HEK293 (cell line): ENCODE measurements around the gene CYP2A6.

Experiments
- BCL11B ChIP-seq: fragments of 450-650 bp; formaldehyde crosslinking; IDR thresholded peaks from 2 replicates; pipeline ENCODE4 v1.5.1; 2016; ENCODE audit warnings: low read depth, missing biosample characterization, missing genetic modification characterization
- GFI1B ChIP-seq: fragments of 450-650 bp; formaldehyde crosslinking; IDR thresholded peaks from 2 replicates; pipeline ENCODE4 v1.5.1; 2016; ENCODE audit warnings: missing biosample characterization, missing genetic modification characterization
- HOXD13 ChIP-seq: sonication (generic); formaldehyde crosslinking; IDR thresholded peaks from 2 replicates; pipeline ENCODE4 v1.8.0; 2022; ENCODE audit warnings: missing genetic modification reagents, borderline replicate concordance
- IKZF3 ChIP-seq: fragments of 450-650 bp; IDR thresholded peaks from 2 replicates; pipeline ENCODE4 v1.5.0; 2018; ENCODE audit warnings: missing biosample characterization, mild to moderate bottlenecking, missing genetic modification characterization, moderate library complexity
- INSM2 ChIP-seq: fragments of 450-650 bp; formaldehyde crosslinking; IDR thresholded peaks from 2 replicates; pipeline ENCODE4 v1.5.1; 2016; ENCODE audit warnings: missing biosample characterization, missing genetic modification characterization
- SALL2 ChIP-seq: fragments of 450-650 bp; formaldehyde crosslinking; IDR thresholded peaks from 2 replicates; pipeline ENCODE4 v1.5.0; 2017; ENCODE audit warnings: missing biosample characterization, mild to moderate bottlenecking, missing genetic modification characterization, borderline replicate concordance
- SP2 ChIP-seq: fragments of 450-650 bp; formaldehyde crosslinking; IDR thresholded peaks from 2 replicates; pipeline ENCODE4 v1.5.1; 2016; ENCODE audit warnings: missing biosample characterization, missing genetic modification characterization
- SP3 ChIP-seq: fragments of 450-650 bp; formaldehyde crosslinking; IDR thresholded peaks from 2 replicates; pipeline ENCODE4 v1.5.1; 2016; ENCODE audit warnings: missing biosample characterization, missing genetic modification characterization
- SP7 ChIP-seq: fragments of 450-650 bp; formaldehyde crosslinking; IDR thresholded peaks from 2 replicates; pipeline ENCODE4 v1.5.1; 2016; ENCODE audit warnings: missing biosample characterization, missing genetic modification characterization
- ZBTB17 ChIP-seq: fragments of 450-650 bp; formaldehyde crosslinking; IDR thresholded peaks from 2 replicates; pipeline ENCODE4 v1.5.1; 2016; ENCODE audit warnings: missing biosample characterization, missing genetic modification characterization
- ZBTB21 ChIP-seq: fragments of 450-650 bp; formaldehyde crosslinking; IDR thresholded peaks from 2 replicates; pipeline ENCODE4 v1.5.1; 2017; ENCODE audit warnings: missing biosample characterization, missing genetic modification characterization
- ZBTB26 ChIP-seq: fragments of 450-650 bp; formaldehyde crosslinking; optimal IDR thresholded peaks from 2 replicates; pipeline ENCODE3; 2016; ENCODE audit warnings: missing biosample characterization, mild to moderate bottlenecking, missing genetic modification characterization
- ZBTB8A ChIP-seq: fragments of 450-650 bp; formaldehyde crosslinking; IDR thresholded peaks from 2 replicates; pipeline ENCODE4 v1.5.1; 2016; ENCODE audit warnings: missing biosample characterization, missing genetic modification characterization
- ZNF132 ChIP-seq: fragments of 450-650 bp; formaldehyde crosslinking; IDR thresholded peaks from 2 replicates; pipeline ENCODE4 v1.5.1; 2017; ENCODE audit warnings: missing biosample characterization, missing genetic modification characterization, borderline replicate concordance
- ZNF155 ChIP-seq: fragments of 450-650 bp; formaldehyde crosslinking; IDR thresholded peaks from 2 replicates; pipeline ENCODE4 v1.5.1; 2016; ENCODE audit warnings: missing biosample characterization, missing genetic modification characterization
- ZNF2 ChIP-seq: fragments of 450-650 bp; formaldehyde crosslinking; IDR thresholded peaks from 2 replicates; pipeline ENCODE4 v1.5.1; 2016; ENCODE audit warnings: missing biosample characterization, missing genetic modification characterization
- ZNF211 ChIP-seq: fragments of 450-650 bp; formaldehyde crosslinking; IDR thresholded peaks from 2 replicates; pipeline ENCODE4 v1.5.1; 2016; ENCODE audit warnings: low read depth, missing biosample characterization, missing genetic modification characterization
- ZNF239 ChIP-seq: fragments of 450-650 bp; formaldehyde crosslinking; IDR thresholded peaks from 2 replicates; pipeline ENCODE4 v1.5.1; 2016; ENCODE audit warnings: missing biosample characterization, missing genetic modification characterization
- ZNF248 ChIP-seq: fragments of 450-650 bp; formaldehyde crosslinking; IDR thresholded peaks from 2 replicates; pipeline ENCODE4 v1.5.1; 2017; ENCODE audit warnings: missing biosample characterization, missing genetic modification characterization
- ZNF26 ChIP-seq: fragments of 450-650 bp; formaldehyde crosslinking; IDR thresholded peaks from 2 replicates; pipeline ENCODE4 v1.5.1; 2016; ENCODE audit warnings: missing biosample characterization, missing genetic modification characterization
- ZNF391 ChIP-seq: fragments of 450-650 bp; formaldehyde crosslinking; IDR thresholded peaks from 2 replicates; pipeline ENCODE4 v1.5.1; 2016; ENCODE audit warnings: low read depth, missing biosample characterization, missing genetic modification characterization, borderline replicate concordance
- ZNF404 ChIP-seq: fragments of 450-650 bp; formaldehyde crosslinking; IDR thresholded peaks from 2 replicates; pipeline ENCODE4 v1.5.1; 2017; ENCODE audit warnings: missing biosample characterization, missing genetic modification characterization
- ZNF544 ChIP-seq: fragments of 450-650 bp; formaldehyde crosslinking; IDR thresholded peaks from 2 replicates; pipeline ENCODE4 v1.5.0; 2017; ENCODE audit warnings: missing biosample characterization, missing genetic modification characterization
- ZNF626 ChIP-seq: fragments of 450-650 bp; sonication (Bioruptor Pico); formaldehyde crosslinking; IDR thresholded peaks from 2 replicates; pipeline ENCODE4 v1.5.1; 2018; ENCODE audit warnings: missing biosample characterization, missing genetic modification characterization, inconsistent platforms
- ZNF677 ChIP-seq: fragments of 450-650 bp; IDR thresholded peaks from 2 replicates; pipeline ENCODE4 v1.5.0; 2018; ENCODE audit warnings: missing biosample characterization, mild to moderate bottlenecking, missing genetic modification characterization, moderate library complexity
- ZNF768 ChIP-seq: fragments of 450-650 bp; formaldehyde crosslinking; IDR thresholded peaks from 2 replicates; pipeline ENCODE4 v1.5.1; 2018; ENCODE audit warnings: missing biosample characterization, mild to moderate bottlenecking, missing genetic modification characterization
- ZNF777 ChIP-seq: fragments of 450-650 bp; formaldehyde crosslinking; IDR thresholded peaks from 2 replicates; pipeline ENCODE4 v1.5.1; 2017; ENCODE audit warnings: missing biosample characterization, missing genetic modification characterization, borderline replicate concordance
- ZXDB ChIP-seq: fragments of 450-650 bp; formaldehyde crosslinking; IDR thresholded peaks from 2 replicates; pipeline ENCODE4 v1.5.1; 2016; ENCODE audit warnings: missing biosample characterization, missing genetic modification characterization
- TF ChIP-seq, protein P1 (sequence below): fragments of 450-650 bp; formaldehyde crosslinking; IDR thresholded peaks from 2 replicates; pipeline ENCODE4 v1.5.1; 2016; ENCODE audit warnings: missing biosample characterization, missing genetic modification characterization
- TF ChIP-seq, protein P2 (sequence below): fragments of 450-650 bp; formaldehyde crosslinking; IDR thresholded peaks from 2 replicates; pipeline ENCODE4 v1.5.1; 2017; ENCODE audit warnings: missing biosample characterization, mild to moderate bottlenecking, missing genetic modification characterization, moderate library complexity

CYP2A6 gene

GRCh38 chr19:40799558-40800338 lies 50.5 kb downstream of the CYP2A6 start (continued):
- TF ChIP-seq ZNF132 (tag by site-specific recombination), result no peak
- TF ChIP-seq SP7 (tag by site-specific recombination), result peak; percentile 64
- no peak; the same call in 1 of the 2 replicates for TF ChIP-seq ZNF777 (tag by site-specific recombination)
- peak; percentile 96 for TF ChIP-seq SP3 (tag by site-specific recombination)
- no peak for TF ChIP-seq ZNF155 (tag by site-specific recombination)
- no peak for TF ChIP-seq ZNF211 (tag by site-specific recombination)
- TF ChIP-seq SALL2 (tag by site-specific recombination), result no peak
- no peak for TF ChIP-seq ZNF248 (tag by site-specific recombination)
- TF ChIP-seq ZNF391 (tag by site-specific recombination), result peak; percentile 26; the same call in 1 of the 2 replicates
- peak; percentile 6; the same call in 1 of the 2 replicates for TF ChIP-seq ZBTB21
- no peak for TF ChIP-seq IKZF3 (tag by site-specific recombination)
- TF ChIP-seq ZNF768, result no peak
- TF ChIP-seq INSM2 (tag by site-specific recombination), result peak; percentile 20; the same call in 1 of the 2 replicates
- TF ChIP-seq ZNF26 (tag by site-specific recombination), result no peak
- peak; percentile 72 for TF ChIP-seq ZBTB26
- no peak for TF ChIP-seq ZNF404 (tag by site-specific recombination)
- TF ChIP-seq ZNF626 (tag by site-specific recombination), result no peak
- TF ChIP-seq ZXDB (tag by site-specific recombination), result peak; percentile 65
- TF ChIP-seq SP2 (tag by site-specific recombination), result peak; percentile 93
- 0 out of 2 replicates have a peak, but pooled peaks have one; percentile 6 for TF ChIP-seq GFI1B
- peak; percentile 88 for TF ChIP-seq BCL11B
- TF ChIP-seq ZNF677 (tag by site-specific recombination), result no peak
- TF ChIP-seq ZBTB17 (tag by site-specific recombination), result no peak
- no peak for TF ChIP-seq HOXD13 (CRISPR knock-in tag)
- TF ChIP-seq, protein P1, sequence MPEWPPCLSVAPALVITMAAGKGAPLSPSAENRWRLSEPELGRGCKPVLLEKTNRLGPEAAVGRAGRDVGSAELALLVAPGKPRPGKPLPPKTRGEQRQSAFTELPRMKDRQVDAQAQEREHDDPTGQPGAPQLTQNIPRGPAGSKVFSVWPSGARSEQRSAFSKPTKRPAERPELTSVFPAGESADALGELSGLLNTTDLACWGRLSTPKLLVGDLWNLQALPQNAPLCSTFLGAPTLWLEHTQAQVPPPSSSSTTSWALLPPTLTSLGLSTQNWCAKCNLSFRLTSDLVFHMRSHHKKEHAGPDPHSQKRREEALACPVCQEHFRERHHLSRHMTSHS (tag by site-specific recombination), result no peak
- TF ChIP-seq ZNF544 (tag by site-specific recombination), result no peak
- no peak for TF ChIP-seq ZNF2
- TF ChIP-seq ZBTB8A (tag by site-specific recombination), result 0 out of 2 replicates have a peak, but pooled peaks have one; percentile 38
- TF ChIP-seq, protein P2, sequence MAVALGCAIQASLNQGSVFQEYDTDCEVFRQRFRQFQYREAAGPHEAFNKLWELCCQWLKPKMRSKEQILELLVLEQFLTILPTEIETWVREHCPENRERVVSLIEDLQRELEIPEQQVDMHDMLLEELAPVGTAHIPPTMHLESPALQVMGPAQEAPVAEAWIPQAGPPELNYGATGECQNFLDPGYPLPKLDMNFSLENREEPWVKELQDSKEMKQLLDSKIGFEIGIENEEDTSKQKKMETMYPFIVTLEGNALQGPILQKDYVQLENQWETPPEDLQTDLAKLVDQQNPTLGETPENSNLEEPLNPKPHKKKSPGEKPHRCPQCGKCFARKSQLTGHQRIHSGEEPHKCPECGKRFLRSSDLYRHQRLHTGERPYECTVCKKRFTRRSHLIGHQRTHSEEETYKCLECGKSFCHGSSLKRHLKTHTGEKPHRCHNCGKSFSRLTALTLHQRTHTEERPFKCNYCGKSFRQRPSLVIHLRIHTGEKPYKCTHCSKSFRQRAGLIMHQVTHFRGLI (tag by site-specific recombination), result peak; percentile 37; the same call in 1 of the 2 replicates
- TF ChIP-seq ZNF239, result no peak
